Adrenal gland (tissue), 19 donors: ENCODE measurements around the gene HOMER2. TPM values are rescaled to one million over a fixed set of nuclear protein-coding genes. Genes with fewer than 3 reads are reported as not detected.
"Not testable (repeated sequence)": the region's sequence is repeated elsewhere in the genome, so short reads cannot be mapped to it uniquely, and the experiment has no call there.

Experiments used
- DNase-seq, 7 donors: peaks; one replicate each; pipeline ENCODE4 v3.0.0-alpha.2; 2019 to 2020
- H3K27ac ChIP-seq, 5 donors: fragments of 200-600 bp; sonication (generic) in 4 of 5; 1 replicate in 3 of 5; 2 replicates in 2 of 5; pipeline versions ENCODE4 v1.5.1 to v1.8.0; 2016 to 2020; ENCODE audit warnings: mild to moderate bottlenecking in 1 of 5
- H3K27me3 ChIP-seq: fragments of 200-600 bp; 2 replicates; pipeline ENCODE4 v1.8.0; 2021
- H3K36me3 ChIP-seq, 2 donors: fragments of 200-600 bp; replicated peaks in 1 of 2; 1 replicate in 1 of 2; 2 replicates in 1 of 2; pipeline versions ENCODE4 v1.5.1 to v1.8.0; 2018 to 2022
- H3K4me1 ChIP-seq, 2 donors: fragments of 200-600 bp; replicated peaks in 1 of 2; 1 replicate in 1 of 2; 2 replicates in 1 of 2; pipeline versions ENCODE4 v1.5.1 to v1.8.0; 2018 to 2021
- H3K4me3 ChIP-seq, 4 donors: fragments of 200-600 bp; sonication (generic) in 3 of 4; one replicate each; pipeline ENCODE4 v1.5.1; 2016 to 2018
- H3K9me3 ChIP-seq, 3 donors: fragments of 200-600 bp; sonication (generic) in 1 of 3; replicated peaks in 1 of 3; 1 replicate in 2 of 3; 2 replicates in 1 of 3; pipeline versions ENCODE4 v1.5.1 to v1.8.0; 2016 to 2021
- POLR2A ChIP-seq, 2 donors: fragments of 450-650 bp; IDR thresholded peaks; one replicate each; pipeline ENCODE4 v1.6.1; 2017; ENCODE audit warnings: antibody characterized with exemption in 2 of 2, mild to moderate bottlenecking in 2 of 2, moderate library complexity in 1 of 2
- WGBS, 4 donors: extraction: QIAGEN DNeasy Blood & Tissue Kit in 2 of 4; methylation state at CpG; one replicate each; pipeline versions ENCODE4 v1.1.5 to v1.1.7; 2013 to 2017; 5-methylcytosine and 5-hydroxymethylcytosine counted together
- intact Hi-C, 2 donors: fragments of 100-400 bp; cut with DNase I; formaldehyde crosslinking; loops; one replicate each; pipeline versions ENCODE4 v1.14.1 to v1.15.0; 2022 to 2023
- long read RNA-seq, 10 donors: library from polyadenylated mRNA in 3 of 10; unstranded in 2 of 10; stranded (forward) in 1 of 10; transcript quantifications; one replicate each; pipeline ENCODE4 v2.0.0 and lab custom pipeline, GENCODE V29; 2021 to 2026
- polyA plus RNA-seq, 3 donors: library from polyadenylated mRNA; stranded (reverse); fragments of 200-250 nt in 2 of 3; fragments of 350-450 nt in 1 of 3; fragmentation: Illumina TruSeq in 1 of 3; extraction: RNeasy Lipid Tissue Mini Kit (QIAGEN cat#74804) in 1 of 3; gene quantifications; one replicate each; pipeline ENCODE4 v1.2.3, GENCODE V29; 2013 to 2014
- total RNA-seq, 9 donors: library from RNA; depleted of rRNA in 4 of 9; stranded (reverse); fragments of >200 nt in 4 of 9; fragments of 120-200 nt in 1 of 9; fragmentation: NEBNext Ultra II Directional in 1 of 9; extraction: Animal tissue kit (Norgen Biotek cat#: 25700) in 1 of 9; gene quantifications; one replicate each; pipeline versions ENCODE4 v1.1.0 to v1.2.4, GENCODE V29; 2013 to 2023
- TF ChIP-seq, protein P1 (sequence below), 6 experiments: fragments of 450-650 bp in 4 of 6; fragments of 200-600 bp in 2 of 6; sonication (generic) in 1 of 6; IDR thresholded peaks; 1 replicate in 5 of 6; 2 replicates in 1 of 6; pipeline versions ENCODE4 v1.5.1 to v1.8.0; 2016 to 2021; ENCODE audit warnings: antibody characterized with exemption in 6 of 6, mild to moderate bottlenecking in 2 of 6, moderate library complexity in 1 of 6
- donor health status: healthy with polysubstance abuse.
- donor health status: Bipolar disorder and iron deficiency.
- donor health status: DM: yes; HTN: yes; CAD: no.
- donor health status: DM: no; HTN: no; CAD: no.
- donor health status: DM: no; HTN: no; CAD: no.
- donor health status: DM: yes; HTN: yes; CAD: no.

HOMER2 gene
- total RNA-seq: 10 to 100 TPM in 8 of 9 donors, 1 to 10 TPM in 1; 9.0 to 43.1 (median 26.0) TPM
- 10 to 100 TPM in 2 of 3 donors, 1 to 10 TPM in 1; 6.5 to 12.6 (median 11.2) TPM for polyA plus RNA-seq
- long read RNA-seq, donor 1, partial matches to known transcripts: 0 of 1 reads
- long read RNA-seq, donor 1, other reads (novel, unspliced or antisense): 0 of 1 reads
- long read RNA-seq, donor 2, partial matches to known transcripts: 0 of 1 reads
- long read RNA-seq, donor 2, other reads (novel, unspliced or antisense): 0 of 1 reads
- long read RNA-seq, donor 3: 0 reads
- long read RNA-seq, donor 4, partial matches to known transcripts: 0 of 1 reads
- long read RNA-seq, donor 4, other reads (novel, unspliced or antisense): 1 of 1 reads
- long read RNA-seq, donor 5, transcript HOMER2-202 (9 exons, 1,950 nt): major isoform, 16 of 30 reads
- long read RNA-seq, donor 5, partial matches to known transcripts: 2 of 30 reads
- long read RNA-seq, donor 5, other reads (novel, unspliced or antisense): 9 of 30 reads
- long read RNA-seq, donor 6, partial matches to known transcripts: 0 of 2 reads
- long read RNA-seq, donor 6, other reads (novel, unspliced or antisense): 2 of 2 reads
- long read RNA-seq, donor 7, partial matches to known transcripts: 0 of 3 reads
- long read RNA-seq, donor 7, other reads (novel, unspliced or antisense): 0 of 3 reads
- long read RNA-seq, donor 8, partial matches to known transcripts: 0 of 4 reads
- long read RNA-seq, donor 8, other reads (novel, unspliced or antisense): 0 of 4 reads
- long read RNA-seq, donor 9, partial matches to known transcripts: 0 of 2 reads
- long read RNA-seq, donor 9, other reads (novel, unspliced or antisense): 0 of 2 reads
- long read RNA-seq, donor 10, partial matches to known transcripts: 0 of 1 reads
- long read RNA-seq, donor 10, other reads (novel, unspliced or antisense): 0 of 1 reads

- WGBS, 4 donors: 0 to 5% (median 1%) methylated on average over 20 to 118 of the region's 119 CpGs
- no peaks in the 10 kb centered on the region for H3K27me3 ChIP-seq
- TF ChIP-seq, protein P1, sequence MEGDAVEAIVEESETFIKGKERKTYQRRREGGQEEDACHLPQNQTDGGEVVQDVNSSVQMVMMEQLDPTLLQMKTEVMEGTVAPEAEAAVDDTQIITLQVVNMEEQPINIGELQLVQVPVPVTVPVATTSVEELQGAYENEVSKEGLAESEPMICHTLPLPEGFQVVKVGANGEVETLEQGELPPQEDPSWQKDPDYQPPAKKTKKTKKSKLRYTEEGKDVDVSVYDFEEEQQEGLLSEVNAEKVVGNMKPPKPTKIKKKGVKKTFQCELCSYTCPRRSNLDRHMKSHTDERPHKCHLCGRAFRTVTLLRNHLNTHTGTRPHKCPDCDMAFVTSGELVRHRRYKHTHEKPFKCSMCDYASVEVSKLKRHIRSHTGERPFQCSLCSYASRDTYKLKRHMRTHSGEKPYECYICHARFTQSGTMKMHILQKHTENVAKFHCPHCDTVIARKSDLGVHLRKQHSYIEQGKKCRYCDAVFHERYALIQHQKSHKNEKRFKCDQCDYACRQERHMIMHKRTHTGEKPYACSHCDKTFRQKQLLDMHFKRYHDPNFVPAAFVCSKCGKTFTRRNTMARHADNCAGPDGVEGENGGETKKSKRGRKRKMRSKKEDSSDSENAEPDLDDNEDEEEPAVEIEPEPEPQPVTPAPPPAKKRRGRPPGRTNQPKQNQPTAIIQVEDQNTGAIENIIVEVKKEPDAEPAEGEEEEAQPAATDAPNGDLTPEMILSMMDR (IDR thresholded peaks at IDR 0.05): peak in 1 of 6 experiments; percentile 27
- peak in 1 of 2 donors; percentile 35 for TF ChIP-seq POLR2A (IDR thresholded peaks at IDR 0.05)
- peak within 1 kb of the TSS in 2 of 4 donors; percentile 28 to 73 for H3K4me3 ChIP-seq
- no peaks in the 10 kb centered on the region for H3K36me3 ChIP-seq
- H3K9me3 ChIP-seq: no peaks in the 10 kb centered on the region
- peak in 5 of 7 donors; percentile 22 to 43 (median 29) for DNase-seq
- H3K4me1 ChIP-seq: peaks cover 0 to 12% of the 10 kb centered on the region in 2 donors
- intact Hi-C loops: loop anchor here in 1 of 2 donors (10.0 kb wide), 1 partner anchor 48 kb away; no protein-coding TSS in a partner anchor
- peak within 1 kb of the TSS in 3 of 5 donors; percentile 27 to 61 (median 30) for H3K27ac ChIP-seq
Observed at GRCh38 chr15:82952158-82953081, at the start of gene HOMER2. Gene HOMER2, minus strand, starts transcription at chr15:82952720. Its CDS starts 185 bp downstream, at chr15:82952535.

GRCh38 chr15:83000672-83001031 lies 48.1 kb upstream of the HOMER2 start:
- TF ChIP-seq, protein P1 (IDR thresholded peaks at IDR 0.05): peak in 1 of 6 experiments; percentile 6
- H3K27me3 ChIP-seq, H3K4me1 ChIP-seq, DNase-seq, H3K9me3 ChIP-seq, H3K27ac ChIP-seq, H3K36me3 ChIP-seq, H3K4me3 ChIP-seq: not testable (repeated sequence)
- intact Hi-C loops: loop anchor here in 1 of 2 donors (5.0 to 10.0 kb wide), 2 partner anchors 153 to 466 kb away; no protein-coding TSS in a partner anchor
- WGBS, 4 donors: 79 to 92% (median 84%) methylated on average over 3 of the region's 3 CpGs

- Histone ChIP-seq H3K4me3 (peak overlapping the region in 2 of 4 donors; percentile 14 to 41), H3K27ac (peak overlapping the region in 3 of 5 donors; percentile 53 to 71 (median 63)), H3K4me1 (peaks cover 0 to 4% of the 10 kb centered on the region in 2 donors), H3K9me3 (no peaks in the 10 kb centered on the region), H3K36me3 (peaks cover 0 to 2% of the 10 kb centered on the region in 2 donors), H3K27me3 (no peaks in the 10 kb centered on the region)
- 1 to 9% (median 4%) methylated on average over 6 of the region's 6 CpGs for WGBS, 4 donors
- TF ChIP-seq, protein P1 (IDR thresholded peaks at IDR 0.05): peak; percentile 25 to 78 (median 68)
- TF ChIP-seq POLR2A (IDR thresholded peaks at IDR 0.05): no peak
- DNase-seq: peak in 5 of 7 donors; percentile 26 to 48 (median 31)
- intact Hi-C loops: loop anchor here in 1 of 2 donors (5.0 to 10.0 kb wide), 2 partner anchors 153 to 465 kb away; no protein-coding TSS in a partner anchor
Observed at GRCh38 chr15:82999905-83000671, 47.6 kb upstream of the HOMER2 start.
